ENCODE measurements around the gene ZNF76. TPM values are rescaled to one million over a fixed set of nuclear protein-coding genes. Genes with fewer than 3 reads are reported as not detected.

Gene ZNF76
- total and polyA plus RNA-seq, 10 of the 15 experiments (the other 5 are each of a cell fraction or from before 2014, with no cell fraction given), result 2.8 to 41.0 (median 24.8) TPM

- ChIA-PET CTCF (no interaction called here), RAD21 (ENCODE audit: unreplicated experiment) (no interaction called here), SMC1A (ENCODE audit: uncharacterized antibody, unreplicated experiment) (no interaction called here), POLR2A (interaction anchor here (0.5 kb wide), 1 partner anchor 172 kb away, joined by 6 read pairs; no protein-coding TSS in a partner anchor)
- H4K20me1 ChIP-seq (ENCODE audit: control insufficient read depth, insufficient read depth), result no peaks in the 10 kb centered on the region
- H3K9ac ChIP-seq (ENCODE audit: control insufficient read depth, insufficient read depth, low read length), result no peak overlapping the region
- ATAC-seq (no peak), FAIRE-seq (no peak), DNase-seq (ENCODE audit: low read depth, low spot score) (no peak)
- no peak overlapping the region for H3K27ac ChIP-seq (ENCODE audit: control insufficient read depth, insufficient read depth)
- no peaks in the 10 kb centered on the region for H3K79me2 ChIP-seq (ENCODE audit: control insufficient read depth, insufficient read depth, low read length)
- H3K27me3 ChIP-seq (replicated peaks in 1 of 2; ENCODE audit: control insufficient read depth in 2 of 2, insufficient read depth in 2 of 2, low read length in 1 of 2), result no peaks in the 10 kb centered on the region
- in situ Hi-C loops (cut with MboI), result no loop called here
- no peak overlapping the region for H2AFZ ChIP-seq (ENCODE audit: control insufficient read depth, low read depth, low read length)
- peaks cover 0 to 15% of the 10 kb centered on the region in 2 experiments; a peak in 2 of 4 replicates for H3K36me3 ChIP-seq (ENCODE audit: control insufficient read depth in 2 of 2, insufficient read depth in 2 of 2, low read length in 1 of 2)
- H3K4me2 ChIP-seq (ENCODE audit: control insufficient read depth, insufficient read depth), result no peak overlapping the region
- 73% methylated on average over 4 of the region's 4 CpGs for WGBS (ENCODE audit: insufficient coverage, insufficient replicate concordance, low lambda C conversion rate, missing lambda C conversion rate)
- H3K9me3 ChIP-seq (replicated peaks; ENCODE audit: control insufficient read depth, insufficient read depth, low read length), result no peaks in the 10 kb centered on the region
- TF ChIP-seq PKNOX1 (IDR thresholded peaks at IDR 0.05), result no peak
- TF ChIP-seq BCL11A (IDR thresholded peaks at IDR 0.05; ENCODE audit: low read depth, low read length), result no peak
- no peak for TF ChIP-seq REST (IDR thresholded peaks at IDR 0.05; ENCODE audit: low read depth, low read length)
- no peak for TF ChIP-seq ZNF207 (IDR thresholded peaks at IDR 0.05; ENCODE audit: borderline replicate concordance)
- TF ChIP-seq TAF1 (IDR thresholded peaks at IDR 0.05; ENCODE audit: borderline replicate concordance, low read depth, low read length), result no peak
- no peak for TF ChIP-seq BHLHE40 (IDR thresholded peaks at IDR 0.05; ENCODE audit: borderline replicate concordance in 1 of 2, low read depth in 2 of 2, low read length in 1 of 2)
- TF ChIP-seq SUZ12 (IDR thresholded peaks at IDR 0.05; ENCODE audit: unreplicated experiment), result no peak
- TF ChIP-seq ESRRA (IDR thresholded peaks at IDR 0.05; ENCODE audit: low read length), result no peak
- TF ChIP-seq SUPT20H (IDR thresholded peaks at IDR 0.05; ENCODE audit: borderline replicate concordance, control insufficient read depth, low read depth, low read length), result no peak
- TF ChIP-seq IKZF1 (conservative IDR thresholded peaks at IDR 0.05), result no peak
- no peak for TF ChIP-seq MTA3 (IDR thresholded peaks at IDR 0.05; ENCODE audit: borderline replicate concordance, low read length)
- TF ChIP-seq KLF5 (IDR thresholded peaks at IDR 0.05; ENCODE audit: partially characterized antibody), result no peak
- no peak for TF ChIP-seq PML (IDR thresholded peaks at IDR 0.05; ENCODE audit: low read length)
- TF ChIP-seq MXI1 (IDR thresholded peaks at IDR 0.05; ENCODE audit: low read depth, low read length), result no peak
- TF ChIP-seq, protein P1, sequence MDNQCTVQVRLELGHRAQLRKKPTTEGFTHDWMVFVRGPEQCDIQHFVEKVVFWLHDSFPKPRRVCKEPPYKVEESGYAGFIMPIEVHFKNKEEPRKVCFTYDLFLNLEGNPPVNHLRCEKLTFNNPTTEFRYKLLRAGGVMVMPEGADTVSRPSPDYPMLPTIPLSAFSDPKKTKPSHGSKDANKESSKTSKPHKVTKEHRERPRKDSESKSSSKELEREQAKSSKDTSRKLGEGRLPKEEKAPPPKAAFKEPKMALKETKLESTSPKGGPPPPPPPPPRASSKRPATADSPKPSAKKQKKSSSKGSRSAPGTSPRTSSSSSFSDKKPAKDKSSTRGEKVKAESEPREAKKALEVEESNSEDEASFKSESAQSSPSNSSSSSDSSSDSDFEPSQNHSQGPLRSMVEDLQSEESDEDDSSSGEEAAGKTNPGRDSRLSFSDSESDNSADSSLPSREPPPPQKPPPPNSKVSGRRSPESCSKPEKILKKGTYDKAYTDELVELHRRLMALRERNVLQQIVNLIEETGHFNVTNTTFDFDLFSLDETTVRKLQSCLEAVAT (IDR thresholded peaks at IDR 0.05), result no peak
- BruUV-seq (replicated peaks), result no TSS peak
- no peak overlapping the region for H3K4me3 ChIP-seq
- no peaks in the 10 kb centered on the region for H3K4me1 ChIP-seq (ENCODE audit: control insufficient read depth, insufficient read depth, low read length)
- intact Hi-C loops (cut with micrococcal nuclease; ENCODE audit: unreplicated experiment), result no loop called here
These were observed 21.4 kb downstream of the ZNF76 start for GRCh38 chr6:35280903-35281302.

Data from GM12878 (cell line).